Measurements from ENCODE around the gene INVS.
"Not testable (repeated sequence)": the region's sequence is repeated elsewhere in the genome, so short reads cannot be mapped to it uniquely, and the experiment has no call there.

INVS gene

GRCh38 chr9:100134731-100135130 lies 35.7 kb downstream of the INVS start:
- no peaks in the 10 kb centered on the region for H3K9me3 ChIP-seq (ENCODE audit: control insufficient read depth in 1 of 2, low read length in 2 of 2)
- H3K4me1 ChIP-seq (ENCODE audit: control insufficient read depth in 1 of 2, insufficient read depth in 2 of 2, low read length in 2 of 2): no peaks in the 10 kb centered on the region
- H3K36me3 ChIP-seq (ENCODE audit: control insufficient read depth in 1 of 2, insufficient read depth in 2 of 2, low read length in 2 of 2): peaks cover 0 to 2% of the 10 kb centered on the region in 2 donors
- no peaks in the 10 kb centered on the region for H3K27me3 ChIP-seq (ENCODE audit: control insufficient read depth in 1 of 2, insufficient read depth in 2 of 2, low read length in 2 of 2)
- H3K9ac ChIP-seq (ENCODE audit: low read depth in 1 of 2, low read length in 2 of 2): no peak overlapping the region
- H3K4me3 ChIP-seq (ENCODE audit: low read depth in 1 of 2, low read length in 2 of 2): no peak overlapping the region
- no peak overlapping the region for H3K27ac ChIP-seq (ENCODE audit: low read depth, low read length)

DNA sequence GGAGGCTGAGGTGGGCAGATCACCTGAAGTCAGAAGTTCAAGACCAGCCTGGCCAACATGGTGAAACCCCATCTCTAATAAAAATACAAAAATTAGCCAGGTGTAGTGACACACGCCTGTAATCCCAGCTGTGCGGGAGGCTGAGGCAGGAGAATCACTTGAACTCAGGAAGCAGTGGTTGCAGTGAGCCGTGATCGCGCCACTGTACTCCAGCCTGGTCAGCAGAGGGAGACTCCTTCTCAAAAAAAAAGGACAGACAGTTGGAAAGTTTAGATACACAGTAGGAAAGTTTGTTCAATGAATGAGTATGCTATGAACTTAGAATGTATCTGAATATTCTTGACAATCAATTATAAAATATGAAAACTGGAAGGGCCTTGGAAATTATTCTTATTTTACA lies 37.8 kb downstream of the INVS start:
- H3K27ac ChIP-seq (ENCODE audit: low read depth, low read length): not testable (repeated sequence)

GRCh38 chr9:100140303-100140702 lies 41.3 kb downstream of the INVS start:
- not testable (repeated sequence) for H3K4me3 ChIP-seq (ENCODE audit: low read depth in 1 of 2, low read length in 2 of 2); H3K27me3 ChIP-seq (ENCODE audit: control insufficient read depth in 1 of 2, insufficient read depth in 2 of 2, low read length in 2 of 2); H3K9ac ChIP-seq (ENCODE audit: low read depth in 1 of 2, low read length in 2 of 2); H3K9me3 ChIP-seq (ENCODE audit: control insufficient read depth in 1 of 2, low read length in 2 of 2); H3K36me3 ChIP-seq (ENCODE audit: control insufficient read depth in 1 of 2, insufficient read depth in 2 of 2, low read length in 2 of 2); H3K4me1 ChIP-seq (ENCODE audit: control insufficient read depth in 1 of 2, insufficient read depth in 2 of 2, low read length in 2 of 2); H3K27ac ChIP-seq (ENCODE audit: low read depth, low read length)

More for the DNA sequence above, 37.8 kb downstream of the INVS start:
- H3K9ac ChIP-seq (ENCODE audit: low read depth in 1 of 2, low read length in 2 of 2); H3K9me3 ChIP-seq (ENCODE audit: control insufficient read depth in 1 of 2, low read length in 2 of 2); H3K36me3 ChIP-seq (ENCODE audit: control insufficient read depth in 1 of 2, insufficient read depth in 2 of 2, low read length in 2 of 2); H3K4me3 ChIP-seq (ENCODE audit: low read depth in 1 of 2, low read length in 2 of 2); H3K27me3 ChIP-seq (ENCODE audit: control insufficient read depth in 1 of 2, insufficient read depth in 2 of 2, low read length in 2 of 2); H3K4me1 ChIP-seq (ENCODE audit: control insufficient read depth in 1 of 2, insufficient read depth in 2 of 2, low read length in 2 of 2): not testable (repeated sequence)

- not testable (repeated sequence) for H3K9ac ChIP-seq (ENCODE audit: low read depth in 1 of 2, low read length in 2 of 2); H3K27me3 ChIP-seq (ENCODE audit: control insufficient read depth in 1 of 2, insufficient read depth in 2 of 2, low read length in 2 of 2); H3K27ac ChIP-seq (ENCODE audit: low read depth, low read length); H3K4me1 ChIP-seq (ENCODE audit: control insufficient read depth in 1 of 2, insufficient read depth in 2 of 2, low read length in 2 of 2); H3K4me3 ChIP-seq (ENCODE audit: low read depth in 1 of 2, low read length in 2 of 2); H3K36me3 ChIP-seq (ENCODE audit: control insufficient read depth in 1 of 2, insufficient read depth in 2 of 2, low read length in 2 of 2); H3K9me3 ChIP-seq (ENCODE audit: control insufficient read depth in 1 of 2, low read length in 2 of 2)
Measured at GRCh38 chr9:100141862-100142261, 42.8 kb downstream of the INVS start.

- not testable (repeated sequence) for H3K9ac ChIP-seq (ENCODE audit: low read depth in 1 of 2, low read length in 2 of 2); H3K36me3 ChIP-seq (ENCODE audit: control insufficient read depth in 1 of 2, insufficient read depth in 2 of 2, low read length in 2 of 2); H3K4me3 ChIP-seq (ENCODE audit: low read depth in 1 of 2, low read length in 2 of 2); H3K4me1 ChIP-seq (ENCODE audit: control insufficient read depth in 1 of 2, insufficient read depth in 2 of 2, low read length in 2 of 2); H3K27me3 ChIP-seq (ENCODE audit: control insufficient read depth in 1 of 2, insufficient read depth in 2 of 2, low read length in 2 of 2); H3K27ac ChIP-seq (ENCODE audit: low read depth, low read length); H3K9me3 ChIP-seq (ENCODE audit: control insufficient read depth in 1 of 2, low read length in 2 of 2)
Measured at GRCh38 chr9:100145167-100145934, 46.3 kb downstream of the INVS start.

DNA sequence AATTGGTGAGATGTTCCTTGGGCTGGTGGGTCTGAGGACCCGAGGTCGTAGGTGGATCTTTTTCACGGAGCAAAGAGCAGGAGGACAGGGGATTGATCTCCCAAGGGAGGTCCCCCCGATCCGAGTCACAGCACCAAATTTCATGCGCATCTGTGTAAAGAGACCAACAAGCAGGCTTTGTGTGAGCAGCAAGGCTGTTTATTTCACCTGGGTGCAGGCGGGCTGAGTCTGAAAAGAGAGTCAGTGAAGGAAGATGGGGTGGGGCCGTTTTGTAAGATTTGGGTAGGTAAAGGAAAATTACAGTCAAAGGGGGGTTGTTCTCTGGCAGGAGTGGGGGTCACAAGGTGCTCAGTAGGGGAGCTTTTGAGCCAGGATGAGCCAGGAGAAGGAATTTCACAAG lies 46.9 kb downstream of the INVS start:
- not testable (repeated sequence) for H3K27ac ChIP-seq (ENCODE audit: low read depth, low read length); H3K4me1 ChIP-seq (ENCODE audit: control insufficient read depth in 1 of 2, insufficient read depth in 2 of 2, low read length in 2 of 2); H3K9ac ChIP-seq (ENCODE audit: low read depth in 1 of 2, low read length in 2 of 2); H3K27me3 ChIP-seq (ENCODE audit: control insufficient read depth in 1 of 2, insufficient read depth in 2 of 2, low read length in 2 of 2); H3K36me3 ChIP-seq (ENCODE audit: control insufficient read depth in 1 of 2, insufficient read depth in 2 of 2, low read length in 2 of 2); H3K4me3 ChIP-seq (ENCODE audit: low read depth in 1 of 2, low read length in 2 of 2); H3K9me3 ChIP-seq (ENCODE audit: control insufficient read depth in 1 of 2, low read length in 2 of 2)

- H3K27me3 ChIP-seq (ENCODE audit: control insufficient read depth in 1 of 2, insufficient read depth in 2 of 2, low read length in 2 of 2): no peaks in the 10 kb centered on the region
- no peaks in the 10 kb centered on the region for H3K4me1 ChIP-seq (ENCODE audit: control insufficient read depth in 1 of 2, insufficient read depth in 2 of 2, low read length in 2 of 2)
- H3K9me3 ChIP-seq (ENCODE audit: control insufficient read depth in 1 of 2, low read length in 2 of 2): no peaks in the 10 kb centered on the region
- H3K27ac ChIP-seq (ENCODE audit: low read depth, low read length): no peak overlapping the region
- H3K9ac ChIP-seq (ENCODE audit: low read depth in 1 of 2, low read length in 2 of 2): no peak overlapping the region
- no peak overlapping the region for H3K4me3 ChIP-seq (ENCODE audit: low read depth in 1 of 2, low read length in 2 of 2)
- H3K36me3 ChIP-seq (ENCODE audit: control insufficient read depth in 1 of 2, insufficient read depth in 2 of 2, low read length in 2 of 2): no peaks in the 10 kb centered on the region
Measured at GRCh38 chr9:100150214-100150613, 51.2 kb downstream of the INVS start.

DNA sequence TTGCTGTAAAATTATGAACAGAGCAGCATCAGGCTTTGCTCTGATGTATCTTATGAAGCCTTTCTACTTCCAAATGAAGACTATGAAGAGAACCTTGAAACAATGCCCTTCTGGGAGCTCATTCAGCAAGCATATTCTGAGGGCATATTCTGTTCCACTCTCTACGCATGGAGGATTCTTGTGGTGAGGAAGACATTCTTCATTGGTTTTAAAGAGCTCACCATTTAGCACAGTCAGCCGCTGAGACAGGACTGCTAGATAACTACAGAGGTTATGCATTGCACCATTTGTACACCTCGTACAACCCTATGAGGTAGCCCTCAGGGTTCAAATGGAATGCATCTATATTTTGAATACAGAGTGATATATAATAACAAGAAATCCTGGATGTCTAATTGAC lies 61.0 kb downstream of the INVS start:
- Histone ChIP-seq H3K27ac (ENCODE audit: low read depth, low read length) (no peak overlapping the region), H3K4me3 (ENCODE audit: low read depth in 1 of 2, low read length in 2 of 2) (no peak overlapping the region), H3K27me3 (ENCODE audit: control insufficient read depth in 1 of 2, insufficient read depth in 2 of 2, low read length in 2 of 2) (no peaks in the 10 kb centered on the region), H3K4me1 (ENCODE audit: control insufficient read depth in 1 of 2, insufficient read depth in 2 of 2, low read length in 2 of 2) (no peaks in the 10 kb centered on the region), H3K36me3 (ENCODE audit: control insufficient read depth in 1 of 2, insufficient read depth in 2 of 2, low read length in 2 of 2) (peaks cover 0 to 8% of the 10 kb centered on the region in 2 donors), H3K9ac (ENCODE audit: low read depth in 1 of 2, low read length in 2 of 2) (no peak overlapping the region), H3K9me3 (ENCODE audit: control insufficient read depth in 1 of 2, low read length in 2 of 2) (no peaks in the 10 kb centered on the region)

DNA sequence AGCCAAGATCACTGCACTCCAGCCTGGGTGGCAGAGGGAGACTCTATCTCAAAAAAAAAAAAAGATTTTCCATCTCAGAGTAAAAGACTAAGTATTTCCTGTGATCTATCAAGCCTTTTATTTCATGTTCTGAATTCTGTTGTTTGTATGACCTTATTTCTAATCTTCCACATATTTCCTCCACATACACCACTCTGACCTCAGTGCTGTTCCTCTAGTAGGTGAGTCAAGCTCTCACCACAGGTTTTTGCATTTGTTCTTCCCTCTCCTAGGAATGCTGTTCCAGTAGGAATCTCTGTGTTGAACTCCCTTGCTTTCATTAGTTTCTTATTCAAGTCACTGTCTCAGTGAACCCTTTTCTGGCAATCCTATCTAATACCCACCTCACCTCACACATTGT lies 68.1 kb downstream of the INVS start:
- no peaks in the 10 kb centered on the region for H3K36me3 ChIP-seq (ENCODE audit: control insufficient read depth in 1 of 2, insufficient read depth in 2 of 2, low read length in 2 of 2)
- no peaks in the 10 kb centered on the region for H3K9me3 ChIP-seq (ENCODE audit: control insufficient read depth in 1 of 2, low read length in 2 of 2)
- H3K4me1 ChIP-seq (ENCODE audit: control insufficient read depth in 1 of 2, insufficient read depth in 2 of 2, low read length in 2 of 2): no peaks in the 10 kb centered on the region
- H3K4me3 ChIP-seq (ENCODE audit: low read depth in 1 of 2, low read length in 2 of 2): no peak overlapping the region
- no peaks in the 10 kb centered on the region for H3K27me3 ChIP-seq (ENCODE audit: control insufficient read depth in 1 of 2, insufficient read depth in 2 of 2, low read length in 2 of 2)
- H3K27ac ChIP-seq (ENCODE audit: low read depth, low read length): no peak overlapping the region
- no peak overlapping the region for H3K9ac ChIP-seq (ENCODE audit: low read depth in 1 of 2, low read length in 2 of 2)

DNA sequence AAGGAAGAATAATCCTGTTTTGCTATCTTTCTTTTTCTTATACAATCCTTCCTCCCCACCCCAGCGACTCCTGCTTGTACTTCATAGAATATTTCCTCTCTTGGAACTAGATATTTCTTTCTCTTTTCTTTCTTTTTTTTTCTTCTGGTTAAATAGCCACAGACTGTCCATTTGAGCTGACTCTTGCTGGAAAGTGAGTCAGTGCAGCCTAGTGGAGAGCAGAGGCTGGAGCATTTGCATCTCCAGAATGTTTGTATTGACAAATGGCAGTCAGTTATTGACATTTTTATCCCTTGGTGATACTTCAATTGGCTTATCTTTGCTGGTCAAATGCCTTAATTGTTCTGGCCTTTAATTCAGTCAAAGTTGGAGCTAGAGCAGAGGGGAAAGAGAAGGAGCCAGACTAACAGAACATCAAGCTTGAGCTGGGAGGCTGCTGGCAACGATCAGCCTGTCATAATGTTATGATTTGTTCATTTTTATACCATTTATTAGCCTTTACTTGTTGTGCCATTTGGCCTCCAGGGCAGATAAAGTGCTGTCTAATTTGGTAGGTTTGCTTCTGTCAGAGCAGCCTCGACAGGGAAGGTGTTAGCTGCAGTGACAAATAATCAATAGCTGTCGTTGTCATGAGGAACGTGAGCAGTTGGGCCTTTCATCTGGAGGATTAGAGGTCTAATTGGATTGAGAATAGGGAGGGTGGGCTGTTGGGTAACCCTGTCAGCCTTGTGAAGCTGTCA lies 69.0 kb downstream of the INVS start:
- Histone ChIP-seq H3K9me3 (ENCODE audit: control insufficient read depth in 1 of 2, low read length in 2 of 2) (no peaks in the 10 kb centered on the region), H3K36me3 (ENCODE audit: control insufficient read depth in 1 of 2, insufficient read depth in 2 of 2, low read length in 2 of 2) (peaks cover 0 to under 1% of the 10 kb centered on the region in 2 donors), H3K27me3 (ENCODE audit: control insufficient read depth in 1 of 2, insufficient read depth in 2 of 2, low read length in 2 of 2) (no peaks in the 10 kb centered on the region), H3K4me1 (ENCODE audit: control insufficient read depth in 1 of 2, insufficient read depth in 2 of 2, low read length in 2 of 2) (no peaks in the 10 kb centered on the region), H3K27ac (ENCODE audit: low read depth, low read length) (no peak overlapping the region), H3K9ac (ENCODE audit: low read depth in 1 of 2, low read length in 2 of 2) (no peak overlapping the region), H3K4me3 (ENCODE audit: low read depth in 1 of 2, low read length in 2 of 2) (no peak overlapping the region)

All from duodenal mucosa (tissue), 2 donors.